ENCODE measurements around the gene PRTFDC1. TPM values are rescaled to one million over a fixed set of nuclear protein-coding genes. Genes with fewer than 3 reads are reported as not detected.

The PRTFDC1 gene
- total RNA-seq, 1 donor from 2014 or later: 0.63 TPM

DNA sequence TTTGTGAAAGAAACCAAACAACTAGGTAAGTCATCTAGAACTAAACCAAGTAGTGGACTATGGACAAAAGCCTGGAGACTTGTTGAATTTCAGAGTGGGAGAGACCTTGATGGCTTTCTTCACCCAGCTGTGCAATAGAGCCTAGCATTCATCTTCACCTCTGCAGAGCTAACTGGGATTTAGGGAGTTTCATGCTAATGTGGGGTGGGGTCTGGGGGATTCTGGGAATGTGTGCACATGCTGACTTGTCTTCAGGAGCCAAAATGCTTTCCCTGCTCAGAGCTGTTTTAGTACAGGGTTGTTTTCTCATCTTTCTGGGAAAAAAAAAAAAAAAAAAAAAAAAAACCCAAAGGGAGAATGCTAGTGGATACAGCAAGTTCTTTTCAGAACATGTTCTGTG is 147.4 kb downstream of the PRTFDC1 start:
- no peak for ATAC-seq
- DNase-seq (ENCODE audit: low spot score): no peak

DNA sequence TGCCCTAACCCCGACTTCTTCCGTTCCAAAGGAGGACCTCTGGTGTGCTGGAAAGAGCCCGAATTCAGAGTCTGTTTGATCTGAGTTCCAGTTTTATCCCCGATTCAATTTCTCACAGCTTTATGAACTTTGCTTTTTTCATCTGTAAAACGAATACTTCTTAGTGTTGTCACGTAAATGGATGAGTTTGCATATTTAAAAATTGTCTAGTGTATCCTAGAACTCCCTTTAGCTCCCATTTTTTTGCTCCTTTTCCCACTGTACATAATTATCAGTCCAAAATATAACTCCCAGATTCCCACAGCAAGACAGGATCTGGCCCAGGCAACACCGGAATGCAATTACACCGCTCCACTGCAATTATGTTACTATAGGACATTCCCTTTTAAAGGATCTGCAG is 148.0 kb downstream of the PRTFDC1 start:
- no peak for ATAC-seq
- no peak for DNase-seq (ENCODE audit: low spot score)

DNA sequence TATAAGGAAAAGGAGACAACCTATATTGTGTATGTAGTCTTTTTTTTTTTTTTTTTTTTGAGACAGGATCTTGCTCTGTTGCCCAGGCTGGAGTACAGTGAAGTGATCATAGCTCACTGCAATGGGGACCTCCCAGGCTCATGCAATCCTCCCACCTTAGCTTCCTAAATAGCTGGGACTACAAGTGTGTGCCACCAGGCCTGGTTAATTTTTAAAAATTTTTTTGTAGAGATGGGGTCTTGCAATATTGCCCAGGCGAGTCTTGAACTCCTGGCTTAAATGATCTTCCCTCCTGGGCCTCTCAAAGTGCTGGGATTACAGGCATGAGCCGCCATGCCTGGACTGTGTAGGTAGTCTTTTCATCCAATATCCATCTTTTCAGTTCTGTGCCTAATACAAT is 150.0 kb downstream of the PRTFDC1 start:
- no peak for DNase-seq (ENCODE audit: low spot score)

DNA sequence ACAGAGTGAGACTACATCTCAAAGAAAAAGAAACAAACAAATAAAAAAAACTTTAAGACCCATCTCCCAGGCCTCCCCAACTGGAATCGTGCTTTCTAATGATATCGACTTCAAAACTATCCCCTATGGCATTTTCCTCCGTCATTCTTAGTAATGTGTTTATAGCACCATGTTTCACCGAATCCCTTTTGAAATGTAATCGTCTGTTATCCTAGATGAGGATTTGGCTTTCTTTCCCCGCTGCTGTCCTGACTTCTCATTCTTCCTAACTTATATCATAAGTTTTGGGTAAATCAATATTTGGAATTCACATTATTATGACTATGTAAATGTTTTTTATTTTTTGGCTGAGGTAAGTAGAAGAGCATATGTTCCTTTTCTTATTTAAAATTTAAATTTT is 151.5 kb downstream of the PRTFDC1 start:
- DNase-seq (ENCODE audit: low spot score): no peak
- no peak for ATAC-seq

More for the DNA sequence above, 150.0 kb downstream of the PRTFDC1 start:
- no peak for ATAC-seq

Other genes with a start within 250 kb of the PRTFDC1 start
- 26.7 TPM for gene ARHGAP21, start 228.7 kb downstream of the PRTFDC1 start, total RNA-seq
- gene ENKUR, start 63.6 kb upstream of the PRTFDC1 start, total RNA-seq: 0.48 TPM
- 9.2 TPM for gene THNSL1, start 64.0 kb upstream of the PRTFDC1 start, total RNA-seq
- gene GPR158, start 222.4 kb upstream of the PRTFDC1 start, total RNA-seq: not detected

Measured in left lobe of liver (tissue), 2 donors.